Left kidney (tissue), 1 donor: ENCODE measurements around the gene CAMK4. TPM values are rescaled to one million over a fixed set of nuclear protein-coding genes. Genes with fewer than 3 reads are reported as not detected.

Source experiments
- polyA plus RNA-seq: library from polyadenylated mRNA; unstranded; fragments of 120-200 nt; gene quantifications from one replicate; pipeline ENCODE4 v1.2.1, GENCODE V29; 2013; ENCODE audit not compliant: insufficient read length

CAMK4 gene
- polyA plus RNA-seq, 1 donor: 6.1 TPM

Other genes starting within 250 kb of the CAMK4 start
- 0.10 TPM for gene TSLP, start 152.7 kb upstream of the CAMK4 start, polyA plus RNA-seq
- 36.1 TPM for gene WDR36, start 132.0 kb upstream of the CAMK4 start, polyA plus RNA-seq